Mucosa of descending colon (tissue), 3 donors: ENCODE measurements around the gene GPATCH8. TPM values are rescaled to one million over a fixed set of nuclear protein-coding genes. Genes with fewer than 3 reads are reported as not detected.
A peak's percentile ranks its signal among the peaks of the same experiment; 100 is the strongest.

Source experiments
- ATAC-seq: fragments of 200-7000 bp; cut with Tn5 transposase; one replicate; pipeline ENCODE4 v1.9.1; 2020; ENCODE audit warnings: mild to moderate bottlenecking, moderate library complexity
- DNase-seq, 3 donors: peaks; one replicate each; pipeline ENCODE4 v3.0.0-alpha.2; 2020
- H3K36me3 ChIP-seq: fragments of 200-600 bp; one replicate; pipeline ENCODE4 v1.8.0; 2021; ENCODE audit warnings: low read depth, mild to moderate bottlenecking
- H3K4me1 ChIP-seq: fragments of 200-600 bp; one replicate; pipeline ENCODE4 v1.8.0; 2021; ENCODE audit warnings: low read depth, mild to moderate bottlenecking
- H3K4me3 ChIP-seq: fragments of 200-600 bp; one replicate; pipeline ENCODE4 v1.8.0; 2021; ENCODE audit warnings: mild to moderate bottlenecking
- H3K9me3 ChIP-seq: fragments of 200-600 bp; one replicate; pipeline ENCODE4 v1.8.0; 2021; ENCODE audit warnings: mild to moderate bottlenecking
- CTCF ChIP-seq: fragments of 200-600 bp; IDR thresholded peaks from one replicate; pipeline ENCODE4 v1.8.0; 2022; ENCODE audit warnings: antibody characterized with exemption, mild to moderate bottlenecking
- intact Hi-C, 2 donors: fragments of 100-400 bp; cut with DNase I in 1 of 2; cut with micrococcal nuclease in 1 of 2; formaldehyde crosslinking; loops; one replicate each; pipeline versions ENCODE4 v1.11.0 to v1.11.1; 2022; cut with DNase I, micrococcal nuclease
- total RNA-seq, 3 donors: library from RNA; stranded (reverse); fragmentation: NEBNext Ultra II Directional in 2 of 3; extraction: Animal tissue kit (Norgen Biotek cat#: 25700) in 2 of 3; gene quantifications; one replicate each; pipeline versions ENCODE4 v1.2.1 to v1.2.4, GENCODE V29; 2021 to 2023
- donor health status: DM: no; HTN: no; CAD: no; lungs with moderate emphysema.
- donor health status: DM: no; HTN: no; CAD: no.
- donor health status: DM: no; HTN: yes; CAD: no.

The GPATCH8 gene
- total RNA-seq, 3 donors from 2014 or later, result 34.8 to 48.4 (median 36.3) TPM

DNA sequence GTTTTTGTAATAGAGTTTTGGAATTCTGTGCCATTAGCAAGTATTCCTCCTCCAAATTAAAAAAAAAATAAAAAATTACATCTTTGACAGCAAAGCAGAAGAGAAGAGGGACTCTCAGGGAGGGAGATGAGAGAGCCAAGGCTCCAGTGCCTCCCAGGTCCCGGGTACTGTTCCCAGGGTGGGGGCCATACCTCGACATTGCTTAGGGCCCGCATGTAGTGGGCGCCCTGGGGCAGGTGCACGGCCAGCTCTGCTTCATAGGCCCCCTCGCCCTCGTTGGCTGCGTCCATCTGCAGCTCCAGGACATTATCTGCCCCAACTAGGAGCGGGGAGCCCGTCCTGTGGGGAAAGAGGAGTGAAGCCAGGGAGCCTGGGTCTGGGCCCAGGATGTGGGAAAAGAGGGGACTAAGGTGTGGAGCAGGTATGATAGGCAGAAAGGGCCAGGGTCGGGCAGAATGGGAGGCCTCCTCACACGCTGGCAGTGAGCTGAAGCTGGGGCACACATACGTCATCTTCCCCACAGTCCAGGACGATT lies 125.0 kb downstream of the GPATCH8 start:
- H3K9me3 ChIP-seq, result no peaks in the 10 kb centered on the region
- no peak for TF ChIP-seq CTCF
- no peak overlapping the region for H3K4me3 ChIP-seq
- intact Hi-C loops, result no loop called here
- no peaks in the 10 kb centered on the region for H3K4me1 ChIP-seq
- DNase-seq (peak in 1 of 3 donors; percentile 28), ATAC-seq (no peak)
- no peaks in the 10 kb centered on the region for H3K36me3 ChIP-seq

GRCh38 chr17:44376779-44377178 lies 126.4 kb downstream of the GPATCH8 start:
- Histone ChIP-seq H3K9me3 (no peaks in the 10 kb centered on the region), H3K4me3 (no peak overlapping the region), H3K36me3 (no peaks in the 10 kb centered on the region), H3K4me1 (no peaks in the 10 kb centered on the region)
- TF ChIP-seq CTCF, result no peak
- intact Hi-C loops, result no loop called here
- ATAC-seq (no peak), DNase-seq (peak in 1 of 3 donors; percentile 15)

GRCh38 chr17:44376124-44376523 lies 127.1 kb downstream of the GPATCH8 start:
- H3K36me3 ChIP-seq, result no peaks in the 10 kb centered on the region
- H3K9me3 ChIP-seq, result no peaks in the 10 kb centered on the region
- H3K4me1 ChIP-seq, result no peaks in the 10 kb centered on the region
- peak in 2 of 3 donors; percentile 29 to 39 for DNase-seq
- no peak overlapping the region for H3K4me3 ChIP-seq
- intact Hi-C loops, result no loop called here
- ATAC-seq, result peak; percentile 33
- no peak for TF ChIP-seq CTCF

DNA sequence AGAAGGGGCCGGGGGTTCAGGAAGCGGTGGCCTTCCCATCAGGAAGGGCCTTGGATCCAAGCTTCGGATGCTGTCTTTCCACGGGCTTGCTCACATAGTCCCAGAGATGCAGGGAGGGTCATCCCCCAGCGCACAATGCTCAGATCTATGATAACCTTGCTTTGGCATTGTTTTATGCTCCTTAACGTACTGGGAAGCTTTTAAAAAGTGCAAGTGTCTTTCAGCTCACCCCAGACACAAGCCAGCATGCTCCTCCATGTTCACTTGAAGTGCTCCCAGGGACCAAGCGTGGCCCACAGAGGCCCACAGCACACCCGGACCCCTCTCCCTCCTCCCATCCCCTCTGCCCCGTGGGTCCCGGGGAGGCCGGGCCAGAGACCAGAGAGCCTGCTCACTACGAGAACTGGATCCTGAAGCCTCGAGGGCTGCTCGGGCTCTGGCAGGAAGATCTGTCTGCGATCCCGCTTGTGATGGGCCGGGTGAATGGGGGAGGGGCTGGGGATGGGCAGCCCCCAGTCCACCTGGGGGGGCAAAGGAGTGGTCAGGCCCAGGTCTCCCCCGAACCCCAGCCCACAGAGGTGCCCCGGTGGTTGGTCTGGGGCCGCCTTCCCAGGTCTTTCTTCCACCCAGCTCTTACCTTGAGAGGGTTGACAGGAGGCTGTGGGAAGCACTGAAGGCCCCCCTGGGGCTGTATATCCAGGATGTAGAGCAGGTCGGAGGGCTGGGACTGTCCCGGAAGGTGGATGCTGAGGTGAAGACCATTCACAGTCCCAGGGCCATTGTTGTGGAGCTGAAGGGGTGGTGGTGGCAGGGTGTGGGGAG lies 127.8 kb downstream of the GPATCH8 start:
- Histone ChIP-seq H3K36me3 (no peaks in the 10 kb centered on the region), H3K4me1 (no peaks in the 10 kb centered on the region), H3K4me3 (no peak overlapping the region), H3K9me3 (no peaks in the 10 kb centered on the region)
- no peak for TF ChIP-seq CTCF
- DNase-seq, result peak in 1 of 3 donors; percentile 40
- intact Hi-C loops, result no loop called here
- ATAC-seq, result peak; percentile 22

- Histone ChIP-seq H3K4me1 (no peaks in the 10 kb centered on the region), H3K36me3 (no peaks in the 10 kb centered on the region), H3K4me3 (no peak overlapping the region), H3K9me3 (no peaks in the 10 kb centered on the region)
- no peak for TF ChIP-seq CTCF
- intact Hi-C loops, result no loop called here
- DNase-seq, result peak; percentile 30 to 55 (median 46)
- ATAC-seq, result peak; percentile 63
Measured at GRCh38 chr17:44374306-44375195, 128.7 kb downstream of the GPATCH8 start.
